GM20431 (cell line): ENCODE data around the gene RTN4.
"Not testable (repeated sequence)": the region's sequence is repeated elsewhere in the genome, so short reads cannot be mapped to it uniquely, and the experiment has no call there.

Source experiments
- in situ Hi-C: fragments of 300-500 bp; cut with MseI, MboI; formaldehyde crosslinking; loops from one replicate; pipeline ENCODE4 v1.15.0; 2020; ENCODE audit warnings: low sequenced_read_pairs; ENCODE audit not compliant: unreplicated experiment

RTN4 gene

DNA sequence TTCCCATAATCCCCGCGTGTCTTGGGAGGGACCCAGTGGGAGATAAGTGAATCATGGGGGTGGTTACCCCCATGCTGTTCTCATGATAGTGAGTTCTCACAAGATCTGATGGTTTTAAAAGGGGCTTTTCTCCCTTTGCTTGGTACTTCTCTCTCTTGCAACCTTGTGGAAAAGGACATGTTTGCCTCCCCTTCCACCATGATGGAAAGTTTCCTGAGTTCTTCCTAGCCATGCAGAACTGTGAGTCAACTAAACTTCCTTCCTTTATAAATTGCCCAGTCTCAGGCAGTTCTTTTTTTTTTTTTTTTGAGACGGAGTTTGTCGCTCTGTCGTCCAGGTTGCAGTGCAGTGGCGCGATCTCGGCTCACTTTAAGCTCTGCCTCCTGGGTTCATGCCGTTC is 26.5 kb upstream of the RTN4 start:
- in situ Hi-C loops: no loop called here

DNA sequence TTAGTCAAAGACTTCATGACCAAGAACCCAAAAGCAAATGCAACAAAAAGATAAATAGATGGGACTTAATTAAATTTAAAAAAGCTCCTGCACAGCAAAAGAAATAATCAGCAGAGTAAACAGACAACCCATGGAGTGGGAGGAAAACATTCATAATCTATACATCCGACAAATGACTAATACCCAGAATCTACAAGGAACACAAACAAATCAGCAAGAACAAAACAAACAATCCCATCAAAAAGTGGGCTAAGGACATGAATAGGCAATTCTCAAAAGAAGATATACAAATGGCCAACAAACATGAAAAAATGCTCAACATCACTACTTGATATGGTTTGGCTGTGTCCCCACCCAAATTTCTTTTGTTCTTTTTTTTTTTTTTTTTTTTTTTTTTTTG is 25.8 kb upstream of the RTN4 start:
- in situ Hi-C loops: not testable (repeated sequence)

- in situ Hi-C loops: no loop called here
Measured at GRCh38 chr2:55073000-55073983, 23.0 kb upstream of the RTN4 start.

- in situ Hi-C loops: no loop called here
Measured at GRCh38 chr2:55063713-55064323, 13.6 kb upstream of the RTN4 start.

DNA sequence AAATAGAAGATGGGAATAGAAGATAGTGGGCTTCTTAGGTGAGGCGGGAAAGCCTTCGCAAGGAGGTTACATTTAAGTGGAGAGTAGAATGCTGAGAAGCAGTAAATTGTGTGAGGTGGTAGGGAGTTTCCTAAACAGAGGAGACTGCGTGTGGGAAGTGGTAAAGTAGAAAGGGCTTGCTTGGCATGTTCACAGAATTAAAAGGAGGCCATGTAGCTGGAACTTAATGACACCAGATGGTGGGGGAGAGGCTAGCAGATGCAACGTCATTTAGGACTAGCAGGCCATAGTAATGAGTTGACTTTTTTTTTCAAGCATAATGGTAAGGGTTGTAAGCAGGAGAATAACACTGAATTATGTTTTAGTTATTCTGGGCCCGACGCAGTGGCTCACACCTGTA is 13.0 kb upstream of the RTN4 start:
- in situ Hi-C loops: no loop called here

DNA sequence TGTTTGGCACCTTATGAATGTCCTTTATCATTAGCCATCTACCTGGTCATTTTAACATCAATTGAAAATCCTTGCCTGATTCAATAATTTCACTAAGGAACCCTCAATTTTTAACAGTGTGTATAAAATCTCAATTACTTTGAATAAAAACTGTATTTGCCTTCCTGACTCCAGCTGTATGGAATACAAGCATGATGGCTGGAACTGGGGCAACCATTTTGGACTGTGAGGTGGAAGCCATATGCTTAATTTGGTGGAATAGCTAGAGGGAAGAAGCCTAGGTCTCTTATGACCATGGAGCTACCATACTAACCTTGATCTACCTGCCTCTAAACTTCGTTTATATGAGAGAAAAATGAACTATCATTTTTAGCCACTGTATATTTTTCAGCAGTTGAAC is 12.5 kb upstream of the RTN4 start:
- in situ Hi-C loops: no loop called here

DNA sequence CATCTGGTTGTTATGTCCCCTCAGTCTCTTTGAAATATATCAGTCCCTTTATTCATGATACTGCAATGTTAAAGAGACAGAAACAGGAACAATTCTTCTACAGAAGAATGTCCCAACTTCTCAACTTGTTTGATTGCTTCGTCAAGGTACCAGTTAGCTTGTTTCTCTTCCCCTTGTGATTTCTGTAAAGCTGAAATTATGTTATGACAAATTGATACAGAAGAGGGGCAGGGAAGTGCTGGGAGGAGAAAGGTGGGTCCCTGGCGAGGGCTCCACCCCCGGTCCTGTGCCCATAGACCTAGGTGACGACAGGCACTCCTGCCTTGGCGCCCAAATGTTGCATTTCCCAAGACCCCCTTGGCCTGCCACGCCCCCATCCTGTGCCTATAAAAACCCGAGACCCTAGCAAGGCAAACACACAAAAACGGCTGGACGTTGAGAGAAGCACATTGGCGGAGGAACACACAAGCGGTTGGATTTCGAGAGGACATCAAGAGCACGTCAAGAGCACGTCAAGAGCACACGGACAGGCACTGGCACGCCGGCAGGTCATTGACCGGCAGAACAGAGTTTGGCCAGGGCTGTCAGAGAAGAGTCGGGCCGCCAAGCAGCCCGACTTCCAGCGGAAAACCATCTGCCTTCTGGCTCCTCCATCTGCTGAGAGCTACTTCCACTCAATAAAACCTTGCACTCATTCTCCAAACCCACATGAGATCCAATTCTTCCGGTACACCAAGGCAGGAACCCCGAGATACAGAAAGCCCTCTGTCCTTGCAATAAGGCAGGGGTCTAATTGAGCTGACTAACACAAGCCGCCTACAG is 11.5 kb upstream of the RTN4 start:
- in situ Hi-C loops: no loop called here

- in situ Hi-C loops: no loop called here
Measured at GRCh38 chr2:55059793-55060192, 9.5 kb upstream of the RTN4 start.

DNA sequence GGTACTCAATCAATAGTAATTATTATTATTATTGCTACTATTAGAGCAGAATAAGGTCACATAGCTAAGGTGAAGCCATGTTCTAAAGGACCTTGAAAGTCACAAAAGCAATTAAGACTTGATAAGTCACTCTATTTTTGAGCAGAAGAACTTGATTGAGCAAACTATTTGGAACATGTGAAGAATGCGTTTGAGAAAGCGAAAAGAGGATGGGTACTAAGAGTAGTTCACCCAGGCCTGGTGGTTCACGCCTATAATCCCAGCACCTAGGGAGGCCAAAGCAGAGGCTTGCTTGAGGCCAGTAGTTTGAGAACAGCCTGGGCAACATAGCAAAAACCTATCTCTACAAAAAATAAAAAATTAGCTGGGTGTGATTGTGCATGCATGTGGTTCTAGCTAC is 7.2 kb upstream of the RTN4 start:
- in situ Hi-C loops: no loop called here

DNA sequence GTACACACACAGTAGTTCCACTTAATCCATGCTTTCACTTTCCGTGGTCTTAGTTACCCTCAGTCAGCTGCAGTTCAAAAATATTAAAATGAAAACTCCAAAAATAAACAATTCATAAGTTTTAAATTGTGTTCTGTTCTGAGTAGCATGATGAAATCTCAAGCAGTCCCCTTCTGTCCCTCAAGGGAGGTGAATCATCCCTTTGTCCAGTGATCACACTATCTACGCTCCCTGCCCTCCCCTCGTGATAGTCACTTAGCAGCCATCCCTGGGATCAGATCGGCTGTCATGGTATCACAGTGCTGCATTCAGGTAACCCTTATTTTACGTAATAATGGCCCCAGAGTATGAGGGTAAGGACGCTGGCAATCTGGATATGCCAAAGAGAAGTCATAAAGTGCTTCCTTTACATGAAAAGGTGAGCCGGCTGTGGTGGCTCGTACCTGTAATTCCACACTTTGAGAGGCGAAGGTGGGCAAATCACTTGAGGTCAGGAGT is 5.8 kb upstream of the RTN4 start:
- in situ Hi-C loops: no loop called here

GRCh38 chr2:55054106-55054875 is 4.0 kb upstream of the RTN4 start:
- in situ Hi-C loops: no loop called here

DNA sequence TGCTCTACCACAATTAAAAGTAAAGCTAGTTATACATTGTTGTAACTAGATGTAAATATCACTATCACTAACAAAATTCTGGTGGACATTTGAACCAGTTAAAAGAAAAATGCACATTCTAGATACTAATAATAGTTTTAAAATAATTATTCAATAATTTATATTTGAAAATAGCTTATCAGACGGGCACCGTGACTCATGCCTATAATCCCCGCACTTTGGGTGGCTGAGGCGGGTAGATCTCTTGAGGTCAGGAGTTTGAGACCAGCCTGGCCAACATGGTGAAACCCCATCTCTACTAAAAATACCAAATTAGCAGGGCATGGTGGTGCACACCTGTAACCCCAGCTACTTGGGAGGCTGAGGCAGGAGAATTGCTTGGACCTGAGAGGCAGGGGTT is 3.0 kb upstream of the RTN4 start:
- in situ Hi-C loops: not testable (repeated sequence)

DNA sequence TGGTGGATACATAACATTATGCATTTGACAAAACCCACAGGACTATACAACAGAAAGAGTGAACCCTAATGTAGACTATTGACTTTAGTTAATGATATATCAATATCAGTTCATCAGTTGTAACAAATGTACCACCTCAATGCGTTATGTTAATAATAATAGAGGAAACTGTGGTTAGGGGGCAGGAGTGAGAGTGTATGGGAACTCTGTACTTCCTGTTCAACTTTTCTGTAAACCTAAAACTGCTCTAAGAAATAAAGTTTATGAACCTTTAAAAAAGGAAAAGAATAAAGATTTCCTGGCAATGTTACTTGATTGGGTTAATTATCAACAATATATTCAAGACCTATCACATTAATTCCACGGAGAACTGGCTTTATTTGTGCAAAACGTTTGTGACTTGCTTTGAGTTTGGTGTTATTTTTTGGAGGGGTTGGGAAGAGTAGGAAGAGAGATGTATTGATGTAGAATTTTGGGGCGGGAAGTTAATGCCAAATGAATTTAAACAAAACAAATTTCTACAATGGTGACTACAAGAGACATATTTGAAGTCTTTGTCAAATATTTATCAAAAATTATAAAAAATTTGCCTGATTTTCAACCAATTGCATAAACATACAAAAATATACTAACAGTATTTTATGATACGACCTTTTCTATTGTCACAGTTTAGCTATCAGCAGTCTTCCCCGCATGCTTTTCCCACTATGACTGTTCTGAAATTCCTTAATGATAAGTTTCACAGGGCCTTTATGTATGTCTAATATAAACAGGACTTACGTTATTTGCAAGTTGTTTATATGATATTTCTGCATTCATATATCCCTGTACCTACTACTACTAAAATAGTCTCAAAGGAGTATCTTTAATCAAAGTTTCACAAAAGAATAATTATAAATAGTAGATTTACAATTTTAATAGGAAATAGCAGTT is 2.1 kb upstream of the RTN4 start:
- in situ Hi-C loops: no loop called here

DNA sequence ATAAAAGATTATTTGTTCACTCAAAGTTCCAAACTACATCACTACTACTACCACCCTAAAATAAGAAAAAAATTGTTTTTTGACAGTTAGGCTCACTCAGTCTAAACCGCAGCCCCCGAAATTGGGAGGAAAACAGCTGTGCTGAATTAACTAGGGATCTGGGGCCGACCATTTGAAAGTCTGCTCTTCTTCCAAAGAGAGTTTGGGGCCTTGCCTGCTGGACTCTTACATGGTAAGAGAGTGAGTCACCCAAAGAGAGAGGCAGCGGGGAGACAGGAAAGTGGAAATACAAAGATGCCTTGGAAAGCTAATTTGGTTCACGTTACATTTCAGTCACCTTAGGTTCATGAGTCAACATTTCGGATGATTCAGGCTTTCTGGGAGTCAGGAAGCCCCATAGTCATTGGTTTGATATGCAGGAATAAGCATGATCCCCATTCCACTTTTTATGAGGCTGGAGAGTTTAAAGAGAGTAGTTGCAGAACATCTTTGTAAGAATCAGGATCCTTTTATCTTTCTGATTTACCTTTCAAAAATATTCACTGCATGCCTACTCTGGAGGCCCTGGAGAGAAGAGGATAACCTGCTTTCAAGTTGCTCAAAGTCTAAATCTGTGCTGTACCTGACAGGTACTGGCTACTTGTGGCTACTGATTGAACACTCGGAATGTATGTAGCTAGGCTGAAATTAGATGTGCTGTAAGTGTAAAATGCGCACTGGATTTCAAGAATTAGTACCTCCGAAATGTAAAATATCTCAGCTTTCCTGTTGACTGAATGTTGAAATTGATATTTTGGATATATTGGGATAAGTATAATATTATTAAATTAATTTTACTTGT is 995 bp upstream of the RTN4 start:
- in situ Hi-C loops: no loop called here

DNA sequence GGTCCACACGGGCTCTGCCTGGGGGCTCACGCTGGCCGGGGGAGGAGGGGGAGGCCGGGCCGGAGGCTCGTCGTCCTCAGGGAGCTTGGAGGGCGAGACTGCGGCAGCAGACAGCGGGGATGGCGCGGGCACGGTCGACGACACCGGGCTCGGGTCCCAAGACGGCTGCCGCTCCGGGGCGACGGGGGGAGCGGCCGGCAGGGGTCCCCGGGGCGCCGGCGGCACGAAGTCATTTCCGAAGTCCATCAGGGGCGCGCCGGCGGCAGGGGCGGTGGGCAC is 491 bp downstream of the RTN4 start:
- in situ Hi-C loops: no loop called here

DNA sequence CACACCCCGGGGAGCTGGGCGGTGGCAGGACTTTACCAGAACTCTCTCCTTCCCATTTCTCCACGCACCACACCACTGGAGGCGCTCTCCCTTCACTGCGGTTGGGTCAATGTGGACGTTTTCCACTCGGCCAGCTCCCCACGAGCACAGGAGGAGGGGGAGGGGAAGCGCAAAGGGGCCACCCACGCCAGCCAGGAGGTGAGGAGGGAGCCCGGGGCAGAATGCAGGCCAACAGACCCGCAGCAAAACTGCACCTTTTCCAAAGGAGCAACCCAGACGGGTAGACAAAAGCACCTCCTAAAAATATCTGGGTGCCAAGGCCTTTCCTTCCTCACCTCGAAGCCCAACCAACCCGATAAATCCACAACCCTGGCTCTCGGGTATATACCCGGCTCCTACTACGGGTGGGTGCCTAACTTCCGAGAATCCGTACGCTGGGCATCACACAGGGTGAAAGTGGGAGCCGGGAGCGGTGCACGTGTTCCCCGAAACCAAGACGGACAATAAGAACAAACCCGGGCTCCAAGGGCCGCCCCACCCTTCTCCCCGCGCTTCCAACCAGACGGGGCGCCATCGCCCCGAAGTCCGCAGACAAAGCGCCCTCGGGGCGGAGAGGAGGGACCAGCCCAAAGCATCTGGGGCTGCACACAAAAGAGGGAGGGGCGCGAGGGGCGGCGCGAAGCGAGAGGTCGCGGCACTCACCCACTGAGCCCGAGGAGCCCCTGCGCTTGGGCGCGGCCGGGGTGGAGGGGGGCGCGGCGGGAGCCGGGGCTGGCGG is 1.0 kb downstream of the RTN4 start:
- in situ Hi-C loops: no loop called here

DNA sequence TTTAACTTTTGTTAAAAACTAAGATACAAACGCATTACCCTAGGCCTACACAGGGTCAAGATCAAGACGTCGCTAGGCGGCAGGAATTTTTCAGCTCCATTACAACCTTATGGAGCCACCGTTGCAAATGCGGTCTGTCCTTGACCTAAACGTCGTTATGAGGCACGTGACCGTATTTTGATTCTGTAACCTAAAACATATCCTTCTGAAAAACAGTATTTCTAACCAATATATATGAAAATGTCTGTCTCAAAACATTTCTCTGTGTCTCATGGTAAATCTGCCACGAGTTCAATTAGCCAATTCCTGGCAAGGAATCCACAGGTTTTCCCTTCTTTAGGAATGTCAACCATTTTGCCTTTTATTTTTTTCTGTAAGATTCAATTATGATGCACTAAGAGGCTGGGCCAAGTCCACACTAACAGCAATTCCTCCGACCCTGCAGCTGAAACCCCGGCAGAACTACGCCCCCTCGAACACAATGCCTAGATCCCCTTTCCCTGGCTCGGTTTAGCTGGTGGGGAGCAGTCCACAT is 1.7 kb downstream of the RTN4 start:
- in situ Hi-C loops: no loop called here
